ENCODE data around the gene YARS1.

The YARS1 gene

DNA sequence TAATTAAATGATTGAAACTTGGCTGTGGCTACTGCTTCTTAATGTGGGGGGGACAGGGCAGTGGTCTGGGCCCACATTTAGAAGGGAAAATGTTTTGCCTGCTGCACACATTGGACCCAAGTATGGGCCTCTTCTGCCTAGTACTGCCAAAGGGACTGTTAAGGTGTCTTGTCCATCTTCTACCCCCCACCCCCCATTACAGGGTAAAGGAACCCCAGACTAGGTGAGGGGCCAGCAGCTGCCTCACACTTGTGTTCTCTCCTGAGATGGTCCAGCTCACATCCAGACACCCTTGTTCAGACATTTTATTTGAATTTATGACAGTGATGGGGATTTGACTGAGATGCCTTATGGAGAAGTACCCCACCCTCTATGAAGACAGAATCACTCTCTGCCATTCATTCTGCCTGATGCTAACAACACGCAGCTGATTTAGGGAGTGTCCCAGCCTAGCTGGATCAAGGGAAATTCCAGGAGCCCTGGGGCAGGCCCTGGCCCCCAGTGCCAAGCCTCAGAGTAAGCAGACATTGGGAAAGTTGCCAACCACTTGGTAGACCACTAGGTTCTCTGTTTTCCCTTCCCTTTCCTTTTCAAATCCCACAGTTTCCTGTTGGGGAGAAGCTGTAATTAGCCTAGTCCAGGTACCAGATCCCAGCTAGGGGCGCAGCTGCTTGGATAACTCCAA lies 42.1 kb downstream of the YARS1 start:
- Histone ChIP-seq H3K4me1 (ENCODE audit: control insufficient read depth in 1 of 2, insufficient read depth in 1 of 2, low read depth in 1 of 2, low read length in 1 of 2) (no peaks in the 10 kb centered on the region), H3K27me3 (no peaks in the 10 kb centered on the region), H3K4me3 (ENCODE audit: low read depth in 1 of 2, low read length in 1 of 2) (no peak overlapping the region), H3K27ac (no peak overlapping the region), H3K9me3 (no peaks in the 10 kb centered on the region), H3K36me3 (peaks cover 53% of the 10 kb centered on the region)
- TF ChIP-seq CTCF (IDR thresholded peaks at IDR 0.05): no peak

- no peaks in the 10 kb centered on the region for H3K9me3 ChIP-seq
- H3K4me3 ChIP-seq (ENCODE audit: low read depth in 1 of 2, low read length in 1 of 2): no peak overlapping the region
- H3K27ac ChIP-seq: no peak overlapping the region
- no peaks in the 10 kb centered on the region for H3K27me3 ChIP-seq
- no peaks in the 10 kb centered on the region for H3K4me1 ChIP-seq (ENCODE audit: control insufficient read depth in 1 of 2, insufficient read depth in 1 of 2, low read depth in 1 of 2, low read length in 1 of 2)
- TF ChIP-seq CTCF (IDR thresholded peaks at IDR 0.05): no peak
- peaks cover 47% of the 10 kb centered on the region for H3K36me3 ChIP-seq
Measured at GRCh38 chr1:32774464-32774808, 42.7 kb downstream of the YARS1 start.

GRCh38 chr1:32773764-32774463 lies 43.2 kb downstream of the YARS1 start:
- Histone ChIP-seq H3K4me1 (ENCODE audit: control insufficient read depth in 1 of 2, insufficient read depth in 1 of 2, low read depth in 1 of 2, low read length in 1 of 2) (no peaks in the 10 kb centered on the region), H3K36me3 (peaks cover 42% of the 10 kb centered on the region), H3K9me3 (no peaks in the 10 kb centered on the region), H3K27me3 (no peaks in the 10 kb centered on the region), H3K4me3 (ENCODE audit: low read depth in 1 of 2, low read length in 1 of 2) (no peak overlapping the region), H3K27ac (no peak overlapping the region)
- no peak for TF ChIP-seq CTCF (IDR thresholded peaks at IDR 0.05)

DNA sequence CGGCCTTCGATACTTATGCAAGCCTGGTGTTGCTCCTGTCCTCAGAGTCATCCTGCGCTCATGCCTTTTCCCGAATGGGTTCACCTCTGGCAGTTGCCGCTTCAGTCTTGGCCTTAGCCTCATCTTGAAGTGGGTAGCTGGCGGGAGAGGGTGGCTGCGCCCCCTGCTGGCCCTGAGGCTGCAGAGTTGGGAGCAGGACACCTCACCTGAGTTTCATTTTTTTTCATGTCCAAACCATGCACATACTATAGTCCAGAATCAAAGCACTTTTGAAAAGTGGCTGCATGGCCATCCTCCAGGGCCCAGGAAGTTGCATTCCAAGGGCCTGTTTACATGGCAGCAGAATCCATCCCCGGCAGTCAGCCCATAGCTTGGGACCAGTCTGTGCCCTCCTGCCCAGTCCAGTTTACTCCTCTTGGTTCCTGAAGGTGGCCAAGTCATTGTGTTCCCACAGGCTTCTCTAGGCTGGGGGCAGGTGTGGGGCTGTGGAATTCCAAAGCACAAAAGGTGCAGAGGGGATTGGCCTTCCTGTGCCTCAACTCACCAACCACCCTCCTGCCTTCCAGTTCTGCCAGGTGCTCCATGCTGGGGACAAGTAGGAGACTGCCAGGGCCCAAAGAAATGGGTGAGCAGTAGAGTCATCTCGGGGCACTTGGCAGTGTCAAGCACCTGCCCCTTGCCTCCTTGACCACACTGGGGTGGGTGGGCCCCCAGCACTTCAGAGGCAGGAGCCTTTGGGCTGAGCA lies 44.0 kb downstream of the YARS1 start:
- peaks cover 37% of the 10 kb centered on the region for H3K36me3 ChIP-seq
- no peak overlapping the region for H3K4me3 ChIP-seq (ENCODE audit: low read depth in 1 of 2, low read length in 1 of 2)
- TF ChIP-seq CTCF (IDR thresholded peaks at IDR 0.05): peak; percentile 45
- H3K27ac ChIP-seq: no peak overlapping the region
- no peaks in the 10 kb centered on the region for H3K4me1 ChIP-seq (ENCODE audit: control insufficient read depth in 1 of 2, insufficient read depth in 1 of 2, low read depth in 1 of 2, low read length in 1 of 2)
- H3K9me3 ChIP-seq: no peaks in the 10 kb centered on the region
- no peaks in the 10 kb centered on the region for H3K27me3 ChIP-seq

DNA sequence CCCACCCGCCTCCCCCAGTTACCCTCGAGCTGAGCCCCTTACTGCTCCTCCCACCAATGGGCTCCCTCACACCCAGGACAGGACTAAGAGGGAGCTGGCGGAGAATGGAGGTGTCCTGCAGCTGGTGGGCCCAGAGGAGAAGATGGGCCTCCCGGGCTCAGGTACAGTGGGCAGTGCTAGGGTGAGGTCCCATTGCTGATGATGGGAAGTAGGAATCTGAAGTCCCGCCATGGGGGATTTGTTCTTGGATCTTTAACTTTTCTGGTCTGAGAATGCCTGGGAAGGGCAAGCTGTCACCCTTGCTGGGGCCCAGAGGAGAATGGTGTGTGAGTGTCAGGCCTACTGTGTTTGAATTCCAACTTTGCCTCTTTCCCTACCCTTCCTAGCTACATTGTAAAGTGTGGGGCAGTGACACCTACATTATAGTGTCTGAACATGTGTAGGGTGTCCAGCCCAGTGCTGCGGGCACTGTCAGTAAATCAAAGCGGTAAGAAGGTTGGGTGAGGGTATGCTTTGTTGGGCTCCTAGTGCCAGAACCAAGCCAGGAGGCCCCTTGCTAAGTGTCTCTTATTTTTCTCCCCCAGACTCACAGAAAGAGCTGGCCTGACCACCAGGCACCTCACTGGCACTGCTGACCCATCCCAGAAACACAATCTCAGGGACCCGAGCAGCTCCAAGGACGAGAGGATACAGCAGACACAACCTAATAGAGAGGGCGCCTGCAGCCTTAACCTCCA lies 44.7 kb downstream of the YARS1 start:
- Histone ChIP-seq H3K4me1 (ENCODE audit: control insufficient read depth in 1 of 2, insufficient read depth in 1 of 2, low read depth in 1 of 2, low read length in 1 of 2) (no peaks in the 10 kb centered on the region), H3K27ac (no peak overlapping the region), H3K36me3 (peaks cover 29% of the 10 kb centered on the region)

More for the DNA sequence above, 44.7 kb downstream of the YARS1 start:
- no peaks in the 10 kb centered on the region for H3K27me3 ChIP-seq
- TF ChIP-seq CTCF (IDR thresholded peaks at IDR 0.05): no peak
- no peak overlapping the region for H3K4me3 ChIP-seq (ENCODE audit: low read depth in 1 of 2, low read length in 1 of 2)
- H3K9me3 ChIP-seq: no peaks in the 10 kb centered on the region
